C4-2B (cell line): ENCODE results near the gene GPD2.

Experiments used
- H3K27ac ChIP-seq: fragments of 450-650 bp; 2 replicates; pipeline ENCODE4 v1.5.1; 2017
- CTCF ChIP-seq: fragments of 450-650 bp; conservative IDR thresholded peaks from 2 replicates; pipeline ENCODE4 v1.5.1; 2017; ENCODE audit warnings: mild to moderate bottlenecking
- ZFX ChIP-seq: fragments of 450-650 bp; IDR thresholded peaks from 2 replicates; pipeline ENCODE4 v1.6.1; 2017

The GPD2 gene

GRCh38 chr2:156427074-156427473, 9.1 kb upstream of the GPD2 start:
- TF ChIP-seq ZFX (no peak), CTCF (no peak)
- no peak overlapping the region for H3K27ac ChIP-seq

- TF ChIP-seq ZFX: no peak
- TF ChIP-seq CTCF: no peak
- no peak overlapping the region for H3K27ac ChIP-seq
Measured at GRCh38 chr2:156429211-156429610, 7.0 kb upstream of the GPD2 start.

GRCh38 chr2:156430236-156430979, 5.8 kb upstream of the GPD2 start:
- TF ChIP-seq CTCF (no peak), ZFX (no peak)
- no peak overlapping the region for H3K27ac ChIP-seq

GRCh38 chr2:156430980-156431358, 5.2 kb upstream of the GPD2 start:
- H3K27ac ChIP-seq: no peak overlapping the region
- TF ChIP-seq ZFX: no peak
- no peak for TF ChIP-seq CTCF

- peak overlapping the region; percentile 98 for H3K27ac ChIP-seq
- TF ChIP-seq ZFX (no peak), CTCF (no peak)
Measured at GRCh38 chr2:156434461-156435291, 1.5 kb upstream of the GPD2 start.

GRCh38 chr2:156435396-156435717, 822 bp upstream of the GPD2 start:
- H3K27ac ChIP-seq: peak overlapping the region; percentile 98
- TF ChIP-seq ZFX (no peak), CTCF (no peak)

GRCh38 chr2:156436497-156437085, 412 bp downstream of the GPD2 start:
- no peak for TF ChIP-seq ZFX
- no peak for TF ChIP-seq CTCF
- peak overlapping the region; percentile 98 for H3K27ac ChIP-seq
